ENCODE data around the gene DUT. TPM values are rescaled to one million over a fixed set of nuclear protein-coding genes. Genes with fewer than 3 reads are reported as not detected.

Gene DUT
- total RNA-seq, 1 experiment from 2014 or later: 85.2 TPM

GRCh38 chr15:48366584-48367312 is 35.5 kb downstream of the DUT start:
- no peaks in the 10 kb centered on the region for H3K36me3 ChIP-seq (ENCODE audit: low read depth, low read length)
- H3K9ac ChIP-seq (ENCODE audit: low read length): no peak overlapping the region
- H4K20me1 ChIP-seq (ENCODE audit: low read length): no peaks in the 10 kb centered on the region
- H3K27ac ChIP-seq (ENCODE audit: low read length): no peak overlapping the region
- TF ChIP-seq, protein P1, sequence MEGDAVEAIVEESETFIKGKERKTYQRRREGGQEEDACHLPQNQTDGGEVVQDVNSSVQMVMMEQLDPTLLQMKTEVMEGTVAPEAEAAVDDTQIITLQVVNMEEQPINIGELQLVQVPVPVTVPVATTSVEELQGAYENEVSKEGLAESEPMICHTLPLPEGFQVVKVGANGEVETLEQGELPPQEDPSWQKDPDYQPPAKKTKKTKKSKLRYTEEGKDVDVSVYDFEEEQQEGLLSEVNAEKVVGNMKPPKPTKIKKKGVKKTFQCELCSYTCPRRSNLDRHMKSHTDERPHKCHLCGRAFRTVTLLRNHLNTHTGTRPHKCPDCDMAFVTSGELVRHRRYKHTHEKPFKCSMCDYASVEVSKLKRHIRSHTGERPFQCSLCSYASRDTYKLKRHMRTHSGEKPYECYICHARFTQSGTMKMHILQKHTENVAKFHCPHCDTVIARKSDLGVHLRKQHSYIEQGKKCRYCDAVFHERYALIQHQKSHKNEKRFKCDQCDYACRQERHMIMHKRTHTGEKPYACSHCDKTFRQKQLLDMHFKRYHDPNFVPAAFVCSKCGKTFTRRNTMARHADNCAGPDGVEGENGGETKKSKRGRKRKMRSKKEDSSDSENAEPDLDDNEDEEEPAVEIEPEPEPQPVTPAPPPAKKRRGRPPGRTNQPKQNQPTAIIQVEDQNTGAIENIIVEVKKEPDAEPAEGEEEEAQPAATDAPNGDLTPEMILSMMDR (conservative IDR thresholded peaks at IDR 0.05; ENCODE audit: low read depth, low read length): no peak
- TF ChIP-seq EZH2 (IDR thresholded peaks at IDR 0.05; ENCODE audit: low read length, unreplicated experiment) (no peak), EZH2phosphoT487 (IDR thresholded peaks at IDR 0.05; ENCODE audit: borderline replicate concordance, low read length) (no peak)
- no peaks in the 10 kb centered on the region for H3K27me3 ChIP-seq (ENCODE audit: low read length)
- H3F3A ChIP-seq (ENCODE audit: low read length, unreplicated experiment): no peaks in the 10 kb centered on the region
- BruUV-seq (replicated peaks): no TSS peak
- no peaks in the 10 kb centered on the region for H3K9me3 ChIP-seq (ENCODE audit: low read length)
- ATAC-seq: no peak
- intact Hi-C loops (cut with micrococcal nuclease): no loop called here
- no peaks in the 10 kb centered on the region for H3K79me2 ChIP-seq (ENCODE audit: low read length)
- no peak overlapping the region for H2AFZ ChIP-seq (ENCODE audit: low read length)
- no peak for DNase-seq
- peaks cover 7% of the 10 kb centered on the region; the same call in 1 of the 2 replicates for H3K4me1 ChIP-seq (ENCODE audit: insufficient read depth, low read length)
- no peaks in the 10 kb centered on the region for H3K9me2 ChIP-seq (replicated peaks; ENCODE audit: low read length)
- no peak overlapping the region for H3K4me2 ChIP-seq (ENCODE audit: low read length)
- ChIA-PET CTCF (no interaction called here), POLR2A (ENCODE audit: unreplicated experiment) (no interaction called here)
- H3K4me3 ChIP-seq (ENCODE audit: low read length): no peak overlapping the region

DNA sequence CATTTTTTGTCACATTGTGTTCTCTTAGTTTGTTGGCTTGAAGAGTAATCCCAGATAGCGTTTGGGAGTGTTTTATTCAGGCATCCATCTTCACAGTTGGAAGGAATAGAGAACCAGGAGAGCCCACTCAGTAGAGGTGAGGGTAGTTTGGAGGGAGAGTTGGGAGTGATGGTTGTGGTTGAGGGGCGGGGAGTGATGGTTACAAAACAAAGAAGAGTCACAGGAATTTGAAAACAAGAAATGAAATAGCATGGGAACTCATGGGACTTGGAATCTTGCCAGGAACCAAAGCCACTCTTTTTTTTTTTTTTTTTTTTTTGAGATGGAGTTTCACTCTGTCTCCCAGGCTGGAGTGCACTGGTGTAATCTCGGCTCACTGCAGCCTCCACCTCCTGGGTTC is 36.3 kb downstream of the DUT start:
- intact Hi-C loops (cut with micrococcal nuclease): no loop called here
- no peak overlapping the region for H3K4me3 ChIP-seq (ENCODE audit: low read length)
- no peak overlapping the region for H3K9ac ChIP-seq (ENCODE audit: low read length)
- POLR2A ChIA-PET (ENCODE audit: unreplicated experiment): no interaction called here
- no peaks in the 10 kb centered on the region for H3K36me3 ChIP-seq (ENCODE audit: low read depth, low read length)
- CTCF ChIA-PET: no interaction called here
- no peak overlapping the region for H3K27ac ChIP-seq (ENCODE audit: low read length)
- no peaks in the 10 kb centered on the region for H4K20me1 ChIP-seq (ENCODE audit: low read length)
- H3K79me2 ChIP-seq (ENCODE audit: low read length): no peaks in the 10 kb centered on the region
- BruUV-seq (replicated peaks): no TSS peak
- no peak for TF ChIP-seq EZH2 (IDR thresholded peaks at IDR 0.05; ENCODE audit: low read length, unreplicated experiment)
- no peak for TF ChIP-seq EZH2phosphoT487 (IDR thresholded peaks at IDR 0.05; ENCODE audit: borderline replicate concordance, low read length)
- TF ChIP-seq, protein P1 (conservative IDR thresholded peaks at IDR 0.05; ENCODE audit: low read depth, low read length): no peak
- no peaks in the 10 kb centered on the region for H3K9me2 ChIP-seq (replicated peaks; ENCODE audit: low read length)
- no peaks in the 10 kb centered on the region for H3F3A ChIP-seq (ENCODE audit: low read length, unreplicated experiment)
- no peaks in the 10 kb centered on the region for H3K9me3 ChIP-seq (ENCODE audit: low read length)
- H3K4me1 ChIP-seq (ENCODE audit: insufficient read depth, low read length): peaks cover 7% of the 10 kb centered on the region; the same call in 1 of the 2 replicates
- DNase-seq: no peak
- no peak for ATAC-seq
- no peak overlapping the region for H3K4me2 ChIP-seq (ENCODE audit: low read length)
- no peak overlapping the region for H2AFZ ChIP-seq (ENCODE audit: low read length)
- no peaks in the 10 kb centered on the region for H3K27me3 ChIP-seq (ENCODE audit: low read length)

- Histone ChIP-seq H2AFZ (ENCODE audit: low read length) (no peak overlapping the region), H3K27ac (ENCODE audit: low read length) (no peak overlapping the region), H4K20me1 (ENCODE audit: low read length) (no peaks in the 10 kb centered on the region), H3K27me3 (ENCODE audit: low read length) (no peaks in the 10 kb centered on the region), H3K9me3 (ENCODE audit: low read length) (no peaks in the 10 kb centered on the region), H3K9ac (ENCODE audit: low read length) (no peak overlapping the region), H3K4me2 (ENCODE audit: low read length) (no peak overlapping the region), H3K4me1 (ENCODE audit: insufficient read depth, low read length) (peaks cover 17% of the 10 kb centered on the region), H3K36me3 (ENCODE audit: low read depth, low read length) (no peaks in the 10 kb centered on the region), H3K4me3 (ENCODE audit: low read length) (no peak overlapping the region), H3F3A (ENCODE audit: low read length, unreplicated experiment) (no peaks in the 10 kb centered on the region), H3K9me2 (replicated peaks; ENCODE audit: low read length) (no peaks in the 10 kb centered on the region), H3K79me2 (ENCODE audit: low read length) (no peaks in the 10 kb centered on the region)
- ChIA-PET POLR2A (ENCODE audit: unreplicated experiment) (no interaction called here), CTCF (no interaction called here)
- TF ChIP-seq, protein P1 (conservative IDR thresholded peaks at IDR 0.05; ENCODE audit: low read depth, low read length): no peak
- TF ChIP-seq EZH2 (IDR thresholded peaks at IDR 0.05; ENCODE audit: low read length, unreplicated experiment) (no peak), EZH2phosphoT487 (IDR thresholded peaks at IDR 0.05; ENCODE audit: borderline replicate concordance, low read length) (no peak)
- ATAC-seq: no peak
- no TSS peak for BruUV-seq (replicated peaks)
- intact Hi-C loops (cut with micrococcal nuclease): no loop called here
- peak; percentile 41 for DNase-seq
These were observed 39.2 kb downstream of the DUT start for GRCh38 chr15:48370460-48370859.
